ENCODE results near the gene CAV1. TPM values are rescaled to one million over a fixed set of nuclear protein-coding genes. Genes with fewer than 3 reads are reported as not detected.

CAV1 gene
- total and polyA plus RNA-seq, 2 of the 13 experiments (the other 11 are each of a cell fraction or from before 2014, with no cell fraction given) = 0.40 TPM; not detected in 1

DNA sequence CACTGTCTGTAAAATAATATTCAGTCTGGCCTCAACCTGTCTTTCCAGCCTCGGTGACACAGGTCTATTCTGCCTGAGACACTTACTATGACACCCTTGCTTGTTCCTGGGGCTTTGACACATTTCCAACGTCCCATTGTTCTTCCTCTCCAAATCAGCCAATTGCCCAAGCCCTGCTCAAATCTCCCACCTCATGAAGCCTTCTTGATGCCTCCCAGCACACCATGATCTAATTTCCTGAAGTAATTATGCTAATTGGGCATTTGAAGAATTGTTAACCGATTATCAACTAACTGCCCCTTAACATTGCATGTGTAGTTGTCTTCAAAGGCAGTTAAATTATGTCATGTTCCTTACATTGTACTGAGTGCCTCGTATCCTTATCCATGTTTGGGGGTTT, 33.1 kb downstream of the CAV1 start:
- Histone ChIP-seq H3K79me2 (ENCODE audit: insufficient read depth, low read length) (no peaks in the 10 kb centered on the region), H4K20me1 (ENCODE audit: insufficient read depth, low read length) (no peaks in the 10 kb centered on the region), H3K9ac (ENCODE audit: insufficient read depth, low read depth, low read length) (no peak overlapping the region), H3K27ac (ENCODE audit: extremely low read length, insufficient read depth, low read length) (no peak overlapping the region), H3K4me2 (ENCODE audit: low read depth, low read length) (no peak overlapping the region), H3K4me1 (ENCODE audit: insufficient read depth, low read length) (no peaks in the 10 kb centered on the region), H2AFZ (ENCODE audit: low read length) (no peak overlapping the region), H3K9me3 (ENCODE audit: low read length) (no peaks in the 10 kb centered on the region), H3K4me3 (replicated peaks in 1 of 3; ENCODE audit: insufficient read depth in 1 of 3, low read depth in 2 of 3, low read length in 3 of 3) (no peak overlapping the region), H3K27me3 (ENCODE audit: control insufficient read depth in 1 of 2, insufficient read depth in 2 of 2, low read length in 2 of 2) (no peaks in the 10 kb centered on the region), H3K36me3 (replicated peaks in 1 of 2; ENCODE audit: control insufficient read depth in 1 of 2, insufficient read depth in 2 of 2, low read length in 2 of 2) (no peaks in the 10 kb centered on the region)
- CTCF ChIA-PET (ENCODE audit: low intra/inter-chr PET ratio, low total read pairs) = no interaction called here
- FAIRE-seq = no peak
- no peak for DNase-seq (ENCODE audit: low spot score)
- no peak for TF ChIP-seq ZNF691 (CRISPR knock-in tag; IDR thresholded peaks at IDR 0.05; ENCODE audit: borderline replicate concordance, low read depth)
- no TSS peak for BruUV-seq (replicated peaks)
- POLR2A ChIA-PET = no interaction called here
- in situ Hi-C loops (cut with HindIII; ENCODE audit: extremely low pct_ligation_motif_present, low pct_unique_long_range_greater_than_20kb) = no loop called here
- 2% methylated on average over 4 of the region's 4 CpGs for WGBS (ENCODE audit: low lambda C conversion rate)
- intact Hi-C loops (cut with micrococcal nuclease; ENCODE audit: unreplicated experiment) = no loop called here
- ATAC-seq = no peak

- H3K79me2 ChIP-seq (ENCODE audit: insufficient read depth, low read length) = no peaks in the 10 kb centered on the region
- no peaks in the 10 kb centered on the region for H4K20me1 ChIP-seq (ENCODE audit: insufficient read depth, low read length)
- H3K4me1 ChIP-seq (ENCODE audit: insufficient read depth, low read length) = no peaks in the 10 kb centered on the region
- BruUV-seq (replicated peaks) = no TSS peak
- no peak overlapping the region for H3K9ac ChIP-seq (ENCODE audit: insufficient read depth, low read depth, low read length)
- FAIRE-seq = no peak
- 40% methylated on average over 7 of the region's 7 CpGs for WGBS (ENCODE audit: low lambda C conversion rate)
- ATAC-seq = no peak
- no peak overlapping the region for H2AFZ ChIP-seq (ENCODE audit: low read length)
- CTCF ChIA-PET (ENCODE audit: low intra/inter-chr PET ratio, low total read pairs) = no interaction called here
- intact Hi-C loops (cut with micrococcal nuclease; ENCODE audit: unreplicated experiment) = no loop called here
- no peak for DNase-seq (ENCODE audit: low spot score)
- H3K27me3 ChIP-seq (ENCODE audit: control insufficient read depth in 1 of 2, insufficient read depth in 2 of 2, low read length in 2 of 2) = no peaks in the 10 kb centered on the region
- no peaks in the 10 kb centered on the region for H3K36me3 ChIP-seq (replicated peaks in 1 of 2; ENCODE audit: control insufficient read depth in 1 of 2, insufficient read depth in 2 of 2, low read length in 2 of 2)
- no peak overlapping the region for H3K27ac ChIP-seq (ENCODE audit: extremely low read length, insufficient read depth, low read length)
- POLR2A ChIA-PET = no interaction called here
- H3K9me3 ChIP-seq (ENCODE audit: low read length) = no peaks in the 10 kb centered on the region
- no peak overlapping the region for H3K4me2 ChIP-seq (ENCODE audit: low read depth, low read length)
- no peak overlapping the region for H3K4me3 ChIP-seq (replicated peaks in 1 of 3; ENCODE audit: insufficient read depth in 1 of 3, low read depth in 2 of 3, low read length in 3 of 3)
- in situ Hi-C loops (cut with HindIII; ENCODE audit: extremely low pct_ligation_motif_present, low pct_unique_long_range_greater_than_20kb) = no loop called here
- TF ChIP-seq SP140L (CRISPR knock-in tag; IDR thresholded peaks at IDR 0.05; ENCODE audit: borderline replicate concordance) = no peak
- TF ChIP-seq, protein P1, sequence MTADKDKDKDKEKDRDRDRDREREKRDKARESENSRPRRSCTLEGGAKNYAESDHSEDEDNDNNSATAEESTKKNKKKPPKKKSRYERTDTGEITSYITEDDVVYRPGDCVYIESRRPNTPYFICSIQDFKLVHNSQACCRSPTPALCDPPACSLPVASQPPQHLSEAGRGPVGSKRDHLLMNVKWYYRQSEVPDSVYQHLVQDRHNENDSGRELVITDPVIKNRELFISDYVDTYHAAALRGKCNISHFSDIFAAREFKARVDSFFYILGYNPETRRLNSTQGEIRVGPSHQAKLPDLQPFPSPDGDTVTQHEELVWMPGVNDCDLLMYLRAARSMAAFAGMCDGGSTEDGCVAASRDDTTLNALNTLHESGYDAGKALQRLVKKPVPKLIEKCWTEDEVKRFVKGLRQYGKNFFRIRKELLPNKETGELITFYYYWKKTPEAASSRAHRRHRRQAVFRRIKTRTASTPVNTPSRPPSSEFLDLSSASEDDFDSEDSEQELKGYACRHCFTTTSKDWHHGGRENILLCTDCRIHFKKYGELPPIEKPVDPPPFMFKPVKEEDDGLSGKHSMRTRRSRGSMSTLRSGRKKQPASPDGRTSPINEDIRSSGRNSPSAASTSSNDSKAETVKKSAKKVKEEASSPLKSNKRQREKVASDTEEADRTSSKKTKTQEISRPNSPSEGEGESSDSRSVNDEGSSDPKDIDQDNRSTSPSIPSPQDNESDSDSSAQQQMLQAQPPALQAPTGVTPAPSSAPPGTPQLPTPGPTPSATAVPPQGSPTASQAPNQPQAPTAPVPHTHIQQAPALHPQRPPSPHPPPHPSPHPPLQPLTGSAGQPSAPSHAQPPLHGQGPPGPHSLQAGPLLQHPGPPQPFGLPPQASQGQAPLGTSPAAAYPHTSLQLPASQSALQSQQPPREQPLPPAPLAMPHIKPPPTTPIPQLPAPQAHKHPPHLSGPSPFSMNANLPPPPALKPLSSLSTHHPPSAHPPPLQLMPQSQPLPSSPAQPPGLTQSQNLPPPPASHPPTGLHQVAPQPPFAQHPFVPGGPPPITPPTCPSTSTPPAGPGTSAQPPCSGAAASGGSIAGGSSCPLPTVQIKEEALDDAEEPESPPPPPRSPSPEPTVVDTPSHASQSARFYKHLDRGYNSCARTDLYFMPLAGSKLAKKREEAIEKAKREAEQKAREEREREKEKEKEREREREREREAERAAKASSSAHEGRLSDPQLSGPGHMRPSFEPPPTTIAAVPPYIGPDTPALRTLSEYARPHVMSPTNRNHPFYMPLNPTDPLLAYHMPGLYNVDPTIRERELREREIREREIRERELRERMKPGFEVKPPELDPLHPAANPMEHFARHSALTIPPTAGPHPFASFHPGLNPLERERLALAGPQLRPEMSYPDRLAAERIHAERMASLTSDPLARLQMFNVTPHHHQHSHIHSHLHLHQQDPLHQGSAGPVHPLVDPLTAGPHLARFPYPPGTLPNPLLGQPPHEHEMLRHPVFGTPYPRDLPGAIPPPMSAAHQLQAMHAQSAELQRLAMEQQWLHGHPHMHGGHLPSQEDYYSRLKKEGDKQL (CRISPR knock-in tag; IDR thresholded peaks at IDR 0.05; ENCODE audit: low read depth) = no peak
- no peak for TF ChIP-seq YY1 (IDR thresholded peaks at IDR 0.05; ENCODE audit: insufficient read depth, insufficient replicate concordance, low read depth, low read length)
- TF ChIP-seq TEAD3 (CRISPR knock-in tag; optimal IDR thresholded peaks at IDR 0.05; ENCODE audit: borderline replicate concordance) = no peak
- no peak for TF ChIP-seq KAT2B (IDR thresholded peaks at IDR 0.05; ENCODE audit: borderline replicate concordance, low read depth, low read length)
- no peak for TF ChIP-seq POGZ (CRISPR knock-in tag; IDR thresholded peaks at IDR 0.05)
- no peak for TF ChIP-seq EED (CRISPR knock-in tag; IDR thresholded peaks at IDR 0.05)
- TF ChIP-seq ZFY (CRISPR knock-in tag; IDR thresholded peaks at IDR 0.05) = no peak
- no peak for TF ChIP-seq ZSCAN25 (CRISPR knock-in tag; IDR thresholded peaks at IDR 0.05)
- TF ChIP-seq STAG1 (CRISPR knock-in tag; IDR thresholded peaks at IDR 0.05) = no peak
- TF ChIP-seq ZNF383 (CRISPR knock-in tag; IDR thresholded peaks at IDR 0.05; ENCODE audit: borderline replicate concordance) = no peak
Observed at GRCh38 chr7:116560021-116560970, 35.5 kb downstream of the CAV1 start.

Data from HepG2 (cell line).